GM12865 (cell line): ENCODE measurements around the gene ROR1.

Source experiments
- DNase-seq: peaks from one replicate; pipeline ENCODE4 v3.0.0; 2010; ENCODE audit warnings: low read depth
- H3K4me3 ChIP-seq: 2 replicates; pipeline ENCODE4 v1.5.1; 2011; ENCODE audit warnings: mild to moderate bottlenecking, low read depth, low read length, control low read depth
- TF ChIP-seq, protein P1 (sequence below): IDR thresholded peaks from 2 replicates; pipeline ENCODE4 v1.5.1; 2011; ENCODE audit warnings: low read length, control low read depth, low read depth, inconsistent platforms; ENCODE audit not compliant: insufficient read depth; ENCODE audit errors: missing control alignments

ROR1 gene

DNA sequence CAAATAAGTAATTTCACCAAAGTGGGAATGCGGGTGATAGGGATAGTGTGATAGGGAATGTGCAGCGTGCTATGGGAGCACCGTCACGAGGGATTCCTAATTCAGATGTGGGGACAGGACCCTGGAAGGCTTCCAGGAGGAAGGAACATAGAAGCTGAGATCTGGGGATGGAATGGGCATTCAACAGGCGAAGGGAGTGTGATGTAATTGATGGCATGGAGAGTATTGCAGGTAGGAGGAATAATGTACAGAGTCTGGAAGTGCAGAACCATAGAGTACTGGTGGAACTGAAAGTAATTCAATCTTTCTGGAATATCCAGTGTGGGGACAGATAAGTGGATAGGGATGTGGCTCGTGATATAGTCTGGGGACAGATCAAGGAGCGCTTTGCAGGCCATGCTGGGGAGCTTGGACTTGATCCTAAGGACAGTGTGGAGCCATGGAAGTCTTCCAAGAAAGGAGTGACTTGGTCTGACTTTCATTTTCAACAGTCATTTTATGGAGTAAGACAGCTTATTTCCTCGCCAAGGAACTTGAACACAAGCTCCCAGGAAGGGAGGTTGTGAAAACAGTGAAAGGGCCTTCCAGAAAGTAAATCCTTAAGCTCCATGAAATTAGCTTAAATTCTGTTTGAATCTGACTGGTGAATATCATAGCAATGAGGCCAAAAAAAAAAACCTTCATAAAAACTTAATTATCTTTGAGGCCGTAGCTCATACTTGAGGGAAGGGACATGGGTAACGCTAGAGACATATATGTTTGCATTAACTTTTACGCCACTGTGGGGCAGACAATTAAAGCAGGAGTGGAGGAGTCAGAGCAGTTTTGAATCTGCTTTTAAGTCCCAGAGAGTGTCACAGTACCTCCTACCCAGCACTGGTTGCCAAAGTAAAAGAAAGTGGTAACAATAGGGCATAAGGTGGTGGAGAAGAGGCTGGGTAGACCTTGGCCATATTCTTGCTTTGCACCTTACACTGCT, 55.8 kb downstream of the ROR1 start:
- DNase-seq = no peak
- TF ChIP-seq, protein P1, sequence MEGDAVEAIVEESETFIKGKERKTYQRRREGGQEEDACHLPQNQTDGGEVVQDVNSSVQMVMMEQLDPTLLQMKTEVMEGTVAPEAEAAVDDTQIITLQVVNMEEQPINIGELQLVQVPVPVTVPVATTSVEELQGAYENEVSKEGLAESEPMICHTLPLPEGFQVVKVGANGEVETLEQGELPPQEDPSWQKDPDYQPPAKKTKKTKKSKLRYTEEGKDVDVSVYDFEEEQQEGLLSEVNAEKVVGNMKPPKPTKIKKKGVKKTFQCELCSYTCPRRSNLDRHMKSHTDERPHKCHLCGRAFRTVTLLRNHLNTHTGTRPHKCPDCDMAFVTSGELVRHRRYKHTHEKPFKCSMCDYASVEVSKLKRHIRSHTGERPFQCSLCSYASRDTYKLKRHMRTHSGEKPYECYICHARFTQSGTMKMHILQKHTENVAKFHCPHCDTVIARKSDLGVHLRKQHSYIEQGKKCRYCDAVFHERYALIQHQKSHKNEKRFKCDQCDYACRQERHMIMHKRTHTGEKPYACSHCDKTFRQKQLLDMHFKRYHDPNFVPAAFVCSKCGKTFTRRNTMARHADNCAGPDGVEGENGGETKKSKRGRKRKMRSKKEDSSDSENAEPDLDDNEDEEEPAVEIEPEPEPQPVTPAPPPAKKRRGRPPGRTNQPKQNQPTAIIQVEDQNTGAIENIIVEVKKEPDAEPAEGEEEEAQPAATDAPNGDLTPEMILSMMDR = no peak
- H3K4me3 ChIP-seq = no peak overlapping the region

DNA sequence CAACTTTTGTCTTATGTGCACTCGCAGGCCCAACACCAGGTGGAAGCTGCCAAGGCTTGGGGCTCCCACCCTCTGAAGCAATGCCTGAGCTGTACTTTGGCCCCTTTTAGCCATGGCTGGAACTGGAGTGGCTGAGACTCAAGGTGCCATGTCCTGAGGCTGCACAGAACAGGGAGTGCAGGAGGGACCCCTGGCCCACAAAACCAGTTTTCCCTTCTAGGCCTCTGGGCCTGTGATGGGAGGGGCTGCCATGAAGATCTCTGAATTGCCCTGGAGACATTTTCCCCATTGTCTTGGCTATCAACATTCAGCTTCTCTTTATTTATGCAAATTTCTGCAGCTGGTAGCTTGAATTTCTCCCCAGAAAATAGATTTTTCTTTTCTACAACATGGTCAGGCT, 57.6 kb downstream of the ROR1 start:
- H3K4me3 ChIP-seq = no peak overlapping the region
- TF ChIP-seq, protein P1 = no peak
- DNase-seq = no peak

DNA sequence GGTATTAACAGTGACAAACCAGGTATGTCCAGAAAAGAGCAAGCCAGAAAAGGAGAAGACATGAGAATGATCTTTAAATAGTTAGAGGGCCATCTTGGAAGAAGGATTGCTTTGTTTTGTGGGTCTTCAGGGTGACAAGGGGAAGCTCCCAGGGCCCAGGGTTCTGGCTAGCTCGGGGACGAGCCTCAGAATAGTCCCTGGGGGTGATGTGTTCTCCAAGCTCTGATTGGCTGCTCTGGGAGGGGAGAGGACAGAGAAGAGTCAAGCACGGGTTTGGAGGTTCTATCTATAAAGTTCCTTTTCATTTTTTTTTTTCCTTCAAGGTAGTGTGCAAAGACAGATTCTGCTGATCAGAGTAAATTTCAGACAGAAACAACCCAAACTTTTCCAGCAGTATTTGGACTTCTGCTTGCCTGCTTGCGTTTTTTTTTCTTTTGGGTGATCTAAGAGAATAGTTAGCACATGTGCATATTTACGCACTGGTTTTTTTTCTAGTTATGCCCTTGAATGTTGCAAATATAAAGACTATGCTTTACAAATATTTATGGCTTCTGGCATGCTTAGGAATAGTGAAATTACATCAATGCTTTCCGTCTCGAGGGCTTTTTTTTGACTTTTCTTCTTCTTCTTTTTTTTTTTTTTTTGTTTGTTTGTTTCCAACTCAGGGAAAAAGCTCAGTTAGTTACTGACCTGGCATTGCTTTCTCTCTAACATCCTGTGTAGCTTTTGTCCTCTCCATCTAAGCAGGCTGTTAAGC, 59.7 kb downstream of the ROR1 start:
- TF ChIP-seq, protein P1 = no peak
- no peak overlapping the region for H3K4me3 ChIP-seq
- no peak for DNase-seq

DNA sequence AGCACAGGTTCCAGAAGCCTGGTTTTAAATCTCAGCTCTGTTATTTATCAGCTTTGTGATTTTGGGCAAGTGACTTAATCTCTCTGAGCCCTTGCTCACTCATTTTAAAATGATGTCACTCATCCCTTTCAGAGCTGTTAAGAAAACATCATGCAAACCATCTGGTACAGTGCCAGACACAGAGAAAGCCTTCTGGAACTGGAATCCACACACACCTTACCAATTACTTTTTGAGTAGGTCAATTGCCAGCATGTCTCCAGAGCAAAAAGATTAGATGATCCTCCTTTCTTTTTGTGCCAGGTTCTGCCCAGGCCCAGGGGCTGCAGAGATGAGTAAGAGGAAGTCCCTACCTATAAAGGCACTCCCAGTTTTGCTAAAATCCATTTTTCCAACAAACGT, 61.3 kb downstream of the ROR1 start:
- no peak overlapping the region for H3K4me3 ChIP-seq
- TF ChIP-seq, protein P1 = no peak
- no peak for DNase-seq

DNA sequence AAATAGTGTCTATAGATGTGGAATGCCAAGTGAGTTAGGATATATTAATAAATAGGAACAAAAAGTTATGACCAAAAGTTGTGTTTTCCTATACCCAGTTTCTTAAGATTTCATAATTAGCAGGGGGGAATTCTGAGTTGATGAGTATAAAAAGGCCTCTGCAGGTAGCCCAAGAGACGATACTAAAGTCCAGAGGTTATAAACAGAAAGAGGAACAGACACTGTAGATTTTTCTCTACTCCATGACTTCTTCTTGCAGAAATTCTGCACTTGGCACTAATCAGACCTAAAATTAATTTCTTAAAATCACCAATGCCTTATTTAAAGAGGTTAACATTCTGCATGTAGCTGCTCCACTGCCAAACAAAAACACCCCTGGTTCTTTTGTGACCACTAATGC, 62.6 kb downstream of the ROR1 start:
- TF ChIP-seq, protein P1 = no peak

DNA sequence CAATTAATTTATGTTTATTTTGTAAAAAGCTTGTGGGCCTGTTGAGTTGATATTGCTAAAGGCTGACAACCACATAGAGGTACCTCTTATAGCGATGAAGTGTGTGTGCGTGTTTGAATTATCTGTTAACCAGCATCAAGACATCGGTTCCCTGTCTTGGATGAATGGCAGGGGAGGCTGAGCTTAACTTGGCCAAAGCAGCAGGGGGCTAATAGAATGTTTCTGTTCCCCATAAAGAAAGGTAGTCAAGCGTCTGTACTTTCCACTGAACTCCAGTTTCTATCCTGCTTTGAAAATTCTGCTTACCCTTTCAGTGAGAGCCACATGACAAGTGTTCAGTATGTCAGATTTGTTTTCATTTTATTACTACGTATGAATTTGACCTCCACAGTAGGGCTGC, 63.0 kb downstream of the ROR1 start:
- H3K4me3 ChIP-seq = no peak overlapping the region
- TF ChIP-seq, protein P1 = no peak
- no peak for DNase-seq

More for the DNA sequence above, 62.6 kb downstream of the ROR1 start:
- DNase-seq = no peak
- no peak overlapping the region for H3K4me3 ChIP-seq
